Measurements from ENCODE around the gene TMEM135.

DNA sequence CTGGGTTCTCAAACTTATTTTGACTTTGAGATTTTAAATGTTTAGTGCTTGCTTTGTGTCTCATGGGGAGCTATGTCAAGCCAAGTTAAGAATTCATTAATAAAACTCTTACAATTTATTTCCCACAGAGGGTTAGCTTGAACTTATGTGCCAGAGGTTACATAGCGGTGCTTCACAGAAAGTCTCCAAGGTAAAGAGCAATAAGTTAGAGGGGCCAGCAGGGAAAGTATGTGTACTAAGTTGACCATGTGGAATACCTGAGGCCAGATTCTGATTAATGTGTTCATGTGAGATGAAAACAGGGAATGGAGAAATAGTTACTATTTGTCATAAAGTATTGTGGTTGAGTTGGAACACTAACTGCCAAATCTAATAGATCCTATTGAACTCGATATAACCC is 149.3 kb downstream of the TMEM135 start:
- TF ChIP-seq, protein P1, sequence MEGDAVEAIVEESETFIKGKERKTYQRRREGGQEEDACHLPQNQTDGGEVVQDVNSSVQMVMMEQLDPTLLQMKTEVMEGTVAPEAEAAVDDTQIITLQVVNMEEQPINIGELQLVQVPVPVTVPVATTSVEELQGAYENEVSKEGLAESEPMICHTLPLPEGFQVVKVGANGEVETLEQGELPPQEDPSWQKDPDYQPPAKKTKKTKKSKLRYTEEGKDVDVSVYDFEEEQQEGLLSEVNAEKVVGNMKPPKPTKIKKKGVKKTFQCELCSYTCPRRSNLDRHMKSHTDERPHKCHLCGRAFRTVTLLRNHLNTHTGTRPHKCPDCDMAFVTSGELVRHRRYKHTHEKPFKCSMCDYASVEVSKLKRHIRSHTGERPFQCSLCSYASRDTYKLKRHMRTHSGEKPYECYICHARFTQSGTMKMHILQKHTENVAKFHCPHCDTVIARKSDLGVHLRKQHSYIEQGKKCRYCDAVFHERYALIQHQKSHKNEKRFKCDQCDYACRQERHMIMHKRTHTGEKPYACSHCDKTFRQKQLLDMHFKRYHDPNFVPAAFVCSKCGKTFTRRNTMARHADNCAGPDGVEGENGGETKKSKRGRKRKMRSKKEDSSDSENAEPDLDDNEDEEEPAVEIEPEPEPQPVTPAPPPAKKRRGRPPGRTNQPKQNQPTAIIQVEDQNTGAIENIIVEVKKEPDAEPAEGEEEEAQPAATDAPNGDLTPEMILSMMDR (IDR thresholded peaks at IDR 0.05), result no peak
- TF ChIP-seq EZH2 (IDR thresholded peaks at IDR 0.05; ENCODE audit: borderline replicate concordance, insufficient read depth, low read depth, low read length, poor library complexity, severe bottlenecking), result no peak
